Stimulated activated CD8-positive, alpha-beta memory T cell treated with anti-CD3 and anti-CD28 coated beads, Interleukin-15, amount 100 ng/mL, for 1 hour (primary cell): ENCODE data around the gene MED12.

Source experiments
- DNase-seq: peaks from one replicate; pipeline ENCODE4 v3.0.0-alpha.2; 2020; ENCODE audit warnings: low read depth

Gene MED12

GRCh38 chrX:71118032-71118984 is at the start of gene MED12:
Gene MED12 (plus strand): TSS chrX:71118596. CDS start chrX:71118755, 159 bp downstream.
- DNase-seq = peak; percentile 64

GRCh38 chrX:71070531-71070930 is 47.9 kb upstream of the MED12 start:
- DNase-seq = no peak

GRCh38 chrX:71081330-71082123 is 36.9 kb upstream of the MED12 start:
- no peak for DNase-seq

GRCh38 chrX:71082124-71082647 is 36.2 kb upstream of the MED12 start:
- DNase-seq = no peak

GRCh38 chrX:71082822-71083221 is 35.6 kb upstream of the MED12 start:
- no peak for DNase-seq

GRCh38 chrX:71085900-71086299 is 32.5 kb upstream of the MED12 start:
- no peak for DNase-seq

- no peak for DNase-seq
Measured at GRCh38 chrX:71091263-71091662, 27.1 kb upstream of the MED12 start.

- DNase-seq = no peak
Measured at GRCh38 chrX:71095033-71095432, 23.4 kb upstream of the MED12 start.

- DNase-seq = peak; percentile 73
Measured at GRCh38 chrX:71095555-71095980, 22.8 kb upstream of the MED12 start, which contains the start of gene FOXO4. Gene FOXO4 (plus strand): TSS chrX:71095851. CDS start chrX:71096529, 678 bp downstream.

- DNase-seq = no peak
Measured at GRCh38 chrX:71095981-71096759, 22.2 kb upstream of the MED12 start.

- DNase-seq = no peak
Measured at GRCh38 chrX:71096760-71097032, 21.7 kb upstream of the MED12 start.

GRCh38 chrX:71098302-71098701 is 20.1 kb upstream of the MED12 start:
- DNase-seq = peak; percentile 64

GRCh38 chrX:71098951-71099506 is 19.4 kb upstream of the MED12 start:
- DNase-seq = no peak

- no peak for DNase-seq
Measured at GRCh38 chrX:71099736-71100135, 18.7 kb upstream of the MED12 start.

GRCh38 chrX:71100581-71101505 is 17.6 kb upstream of the MED12 start:
- no peak for DNase-seq

GRCh38 chrX:71102292-71102691 is 16.1 kb upstream of the MED12 start:
- no peak for DNase-seq

GRCh38 chrX:71103110-71103983 is 15.0 kb upstream of the MED12 start:
- DNase-seq = no peak

GRCh38 chrX:71105628-71106027 is 12.8 kb upstream of the MED12 start:
- DNase-seq = no peak

GRCh38 chrX:71106427-71106826 is 12.0 kb upstream of the MED12 start, which contains the start of gene CXorf65:
Gene CXorf65 (minus strand): TSS chrX:71106740. CDS start chrX:71106556, 184 bp downstream.
- DNase-seq = no peak
